HCT116 (cell line): ENCODE results near the gene SOX6. TPM values are rescaled to one million over a fixed set of nuclear protein-coding genes. Genes with fewer than 3 reads are reported as not detected.

Experiments
- ATAC-seq: fragments of 200-7000 bp; cut with Tn5 transposase; 2 replicates; pipeline ENCODE4 v1.9.1; 2020; ENCODE audit warnings: mild to moderate bottlenecking, moderate library complexity
- BruUV-seq: library from RNA; stranded (reverse); fragments of 400-500 nt; replicated peaks from 2 replicates; lab custom pipeline; 2021; lab: Mats Ljungman, UMichigan
- CTCF ChIA-PET: fragments of 300-600 bp; sonication (Branson Sonifier 250); formaldehyde crosslinking; loops from one replicate; lab custom pipeline; 2021; ENCODE audit warnings: antibody characterized with exemption; lab: Charles Lee
- POLR2A ChIA-PET: fragments of 300-600, 350-600 bp; sonication (Branson Sonifier 250); formaldehyde crosslinking; loops from one replicate; lab custom pipeline; 2021; ENCODE audit warnings: antibody characterized with exemption; lab: Charles Lee
- RAD21 ChIA-PET, 2 experiments: fragments of 300-600 bp; sonication (Branson Sonifier 250); formaldehyde crosslinking; loops; one replicate each; lab custom pipeline; 2023; ENCODE audit warnings: low total read pairs in 2 of 2; ENCODE audit not compliant: uncharacterized antibody in 2 of 2, unreplicated experiment in 2 of 2, low non-redundant PET in 1 of 2; lab: Charles Lee
- DNase-seq: peaks from one replicate; pipeline ENCODE4 v3.0.0-alpha.2; 2010; ENCODE audit warnings: low read depth, low spot score
- H2AFZ ChIP-seq: fragments of 200-600 bp; shearing (Covaris generic), sonication (generic); 2 replicates; pipeline ENCODE4 v1.6.1; 2017; ENCODE audit warnings: low read depth, mixed run types, mixed read lengths, antibody characterized with exemption, low read length; ENCODE audit not compliant: poor library complexity, severe bottlenecking
- H3K27ac ChIP-seq: 2 replicates; pipeline ENCODE4 v1.5.1; 2012; ENCODE audit warnings: low read depth, low read length
- H3K27me3 ChIP-seq: fragments of 200-600 bp; sonication (generic); 2 replicates; pipeline ENCODE4 v1.6.1; 2016; ENCODE audit warnings: mixed run types, low read length, mixed read lengths; ENCODE audit not compliant: insufficient read depth
- H3K36me3 ChIP-seq, 2 experiments: fragments of 200-500 bp in 1 of 2; fragments of 200-600 bp in 1 of 2; sonication (Bioruptor generic) in 1 of 2; sonication (generic) in 1 of 2; 2 replicates each; pipeline versions ENCODE4 v1.5.1 to v1.6.1; 2014 to 2016; ENCODE audit warnings: low read length in 2 of 2, inconsistent platforms in 1 of 2, mixed read lengths in 1 of 2, mixed run types in 1 of 2; ENCODE audit not compliant: insufficient read depth in 2 of 2, control insufficient read depth in 1 of 2
- H3K4me1 ChIP-seq, 2 experiments: fragments of 200-600 bp in 1 of 2; sonication (generic) in 1 of 2; 2 replicates each; pipeline versions ENCODE4 v1.5.1 to v1.6.1; 2012 to 2017; ENCODE audit warnings: low read length in 2 of 2, inconsistent platforms in 1 of 2, mild to moderate bottlenecking in 1 of 2, mixed read lengths in 1 of 2, mixed run types in 1 of 2, moderate library complexity in 1 of 2; ENCODE audit not compliant: insufficient read depth in 2 of 2, control insufficient read depth in 1 of 2
- H3K4me2 ChIP-seq: fragments of 200-600 bp; sonication (generic); 2 replicates; pipeline ENCODE4 v1.6.1; 2017; ENCODE audit warnings: mixed run types, low read length, mixed read lengths
- H3K4me3 ChIP-seq, 2 experiments: fragments of 200-600 bp in 1 of 2; sonication (generic) in 1 of 2; replicated peaks in 1 of 2; 2 replicates each; pipeline ENCODE4 v1.5.1; 2011 to 2016; ENCODE audit warnings: low read length in 2 of 2, control low read depth in 1 of 2, low read depth in 1 of 2, mild to moderate bottlenecking in 1 of 2, mixed read lengths in 1 of 2, mixed run types in 1 of 2
- H3K79me2 ChIP-seq: fragments of 200-600 bp; sonication (generic); 2 replicates; pipeline ENCODE4 v1.6.1; 2017; ENCODE audit warnings: mild to moderate bottlenecking, mixed run types, low read length, moderate library complexity, mixed read lengths; ENCODE audit not compliant: insufficient read depth
- H3K9ac ChIP-seq: fragments of 200-600 bp; sonication (generic); 2 replicates; pipeline ENCODE4 v1.6.1; 2016; ENCODE audit warnings: low read length, mixed read lengths
- H3K9me2 ChIP-seq: fragments of 200-600 bp; sonication (generic), shearing (Covaris generic); 2 replicates; pipeline ENCODE4 v1.6.1; 2017; ENCODE audit warnings: mixed run types, mild to moderate bottlenecking, moderate library complexity; ENCODE audit not compliant: insufficient read depth
- H3K9me3 ChIP-seq, 2 experiments: fragments of 200-500 bp in 1 of 2; fragments of 200-600 bp in 1 of 2; sonication (Bioruptor generic) in 1 of 2; sonication (generic) in 1 of 2; 2 replicates each; pipeline ENCODE4 v1.6.1; 2014 to 2017; ENCODE audit warnings: low read length in 2 of 2, mixed read lengths in 2 of 2, inconsistent platforms in 1 of 2, low read depth in 1 of 2, mild to moderate bottlenecking in 1 of 2, mixed run types in 1 of 2, moderate library complexity in 1 of 2; ENCODE audit not compliant: control insufficient read depth in 1 of 2, insufficient read depth in 1 of 2
- H4K20me1 ChIP-seq: fragments of 200-600 bp; sonication (generic), shearing (Covaris generic); 2 replicates; pipeline ENCODE4 v1.6.1; 2017; ENCODE audit warnings: mixed run types, mild to moderate bottlenecking, moderate library complexity; ENCODE audit not compliant: insufficient read depth
- CBX3 ChIP-seq: IDR thresholded peaks from 2 replicates; pipeline ENCODE4 v1.6.1; 2012; ENCODE audit warnings: low read depth
- EGR1 ChIP-seq: IDR thresholded peaks from 2 replicates; pipeline ENCODE4 v1.6.1; 2012; ENCODE audit warnings: low read depth
- EZH2 ChIP-seq: fragments of 200-600 bp; sonication (generic); IDR thresholded peaks from 2 replicates; pipeline ENCODE4 v1.6.1; 2017; ENCODE audit warnings: antibody characterized with exemption, mixed run types
- EZH2phosphoT487 ChIP-seq: fragments of 200-600 bp; IDR thresholded peaks from 2 replicates; pipeline ENCODE4 v1.6.1; 2018; ENCODE audit warnings: antibody characterized with exemption, borderline replicate concordance
- JUND ChIP-seq: IDR thresholded peaks from 2 replicates; pipeline ENCODE4 v1.6.1; 2012
- POLR2A ChIP-seq: IDR thresholded peaks from 2 replicates; pipeline ENCODE4 v1.7.0; 2011; ENCODE audit warnings: borderline replicate concordance; ENCODE audit not compliant: insufficient read depth, insufficient read length; ENCODE audit errors: extremely low read depth
- POLR2AphosphoS5 ChIP-seq: IDR thresholded peaks from 2 replicates; pipeline ENCODE4 v1.6.1; 2011; ENCODE audit warnings: mild to moderate bottlenecking, low read depth, low read length, moderate library complexity
- RAD21 ChIP-seq: IDR thresholded peaks from 2 replicates; pipeline ENCODE4 v1.6.1; 2012; ENCODE audit warnings: low read depth, mild to moderate bottlenecking
- REST ChIP-seq: IDR thresholded peaks from 2 replicates; pipeline ENCODE4 v1.6.1; 2012; ENCODE audit warnings: low read depth
- SP1 ChIP-seq: IDR thresholded peaks from 2 replicates; pipeline ENCODE4 v1.6.1; 2012; ENCODE audit warnings: low read depth
- SRF ChIP-seq: IDR thresholded peaks from 2 replicates; pipeline ENCODE4 v1.6.1; 2012; ENCODE audit warnings: low read depth
- TCF7L2 ChIP-seq: IDR thresholded peaks from 2 replicates; pipeline ENCODE4 v1.7.0; 2011; ENCODE audit warnings: borderline replicate concordance, inconsistent platforms; ENCODE audit not compliant: insufficient read depth, insufficient read length; ENCODE audit errors: extremely low read depth
- ZBTB33 ChIP-seq: IDR thresholded peaks from 2 replicates; pipeline ENCODE4 v1.6.1; 2011; ENCODE audit warnings: mild to moderate bottlenecking, low read length, moderate library complexity; ENCODE audit not compliant: insufficient replicate concordance; ENCODE audit errors: extremely low read depth
- ZFX ChIP-seq: fragments of 450-650 bp; IDR thresholded peaks from 2 replicates; pipeline ENCODE4 v1.6.1; 2017
- intact Hi-C: fragments of 100-400 bp; cut with micrococcal nuclease; formaldehyde crosslinking; loops from 2 replicates; pipeline ENCODE4 v1.10.0; 2022
- total RNA-seq: library from RNA; stranded (reverse); gene quantifications from one replicate; pipeline ENCODE4 v1.2.1, GENCODE V29; 2021; ENCODE audit not compliant: unreplicated experiment

SOX6 gene
- total RNA-seq, 1 experiment from 2014 or later: 0.81 TPM

- intact Hi-C loops: no loop called here
- TF ChIP-seq EZH2: no peak
- TF ChIP-seq POLR2AphosphoS5: no peak
- no peak for TF ChIP-seq RAD21
- TF ChIP-seq CBX3: no peak
- no peak for TF ChIP-seq POLR2A
- TF ChIP-seq TCF7L2: no peak
- TF ChIP-seq REST: no peak
- no peak for TF ChIP-seq SP1
- TF ChIP-seq EZH2phosphoT487: no peak
- TF ChIP-seq EGR1: no peak
- TF ChIP-seq SRF: no peak
- no peak for TF ChIP-seq JUND
- no peak for TF ChIP-seq ZBTB33
- no peak for TF ChIP-seq ZFX
- H2AFZ ChIP-seq: no peak overlapping the region
Observed at GRCh38 chr11:15985860-15986139, 370.5 kb downstream of the SOX6 start.

More at GRCh38 chr11:15985860-15986139, 370.5 kb downstream of the SOX6 start:
- Histone ChIP-seq H3K4me1 (0 out of 4 replicates have a peak, but pooled peaks cover 0 to 4% of the 10 kb centered on the region in 2 experiments), H3K79me2 (no peaks in the 10 kb centered on the region), H3K9me2 (no peaks in the 10 kb centered on the region), H3K4me3 (no peak overlapping the region), H3K9ac (no peak overlapping the region), H3K27ac (no peak overlapping the region), H3K27me3 (peaks cover 4% of the 10 kb centered on the region; the same call in 1 of the 2 replicates), H3K36me3 (no peaks in the 10 kb centered on the region), H4K20me1 (no peaks in the 10 kb centered on the region), H3K9me3 (no peaks in the 10 kb centered on the region), H3K4me2 (no peak overlapping the region)
- CTCF ChIA-PET: no interaction called here
- no TSS peak for BruUV-seq
- no peak for ATAC-seq
- POLR2A ChIA-PET: no interaction called here
- RAD21 ChIA-PET: no interaction called here
- no peak for DNase-seq
